Measurements from ENCODE around the gene PTPRT.

GRCh38 chr20:42688576-42688975 is 501.1 kb downstream of the PTPRT start:
- TF ChIP-seq USF2 (IDR thresholded peaks at IDR 0.05; ENCODE audit: borderline replicate concordance, low read depth, low read length) (no peak), HDGF (IDR thresholded peaks at IDR 0.05) (no peak), EP300 (IDR thresholded peaks at IDR 0.05; ENCODE audit: borderline replicate concordance in 1 of 2, control insufficient read depth in 1 of 2, low read depth in 2 of 2, low read length in 2 of 2) (no peak), POLR2AphosphoS5 (IDR thresholded peaks at IDR 0.05; ENCODE audit: low read length) (no peak), CHD4 (IDR thresholded peaks at IDR 0.05) (no peak)
- TF ChIP-seq, protein P1, sequence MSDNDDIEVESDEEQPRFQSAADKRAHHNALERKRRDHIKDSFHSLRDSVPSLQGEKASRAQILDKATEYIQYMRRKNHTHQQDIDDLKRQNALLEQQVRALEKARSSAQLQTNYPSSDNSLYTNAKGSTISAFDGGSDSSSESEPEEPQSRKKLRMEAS (IDR thresholded peaks at IDR 0.05; ENCODE audit: low read depth, low read length) = no peak
